WTC11 (cell line): ENCODE data around the gene C1QL2.

Experiments
- ETV6 ChIP-seq: sonication (generic); formaldehyde crosslinking; IDR thresholded peaks from 2 replicates; pipeline ENCODE4 v1.8.1; 2022; ENCODE audit warnings: mild to moderate bottlenecking, missing genetic modification reagents
- FOXJ3 ChIP-seq: sonication (generic); formaldehyde crosslinking; IDR thresholded peaks from 2 replicates; pipeline ENCODE4 v1.9.0; 2021; ENCODE audit warnings: missing genetic modification reagents, mild to moderate bottlenecking, borderline replicate concordance
- GABPB1 ChIP-seq: sonication (generic); formaldehyde crosslinking; IDR thresholded peaks from 2 replicates; pipeline ENCODE4 v1.8.1; 2023; ENCODE audit warnings: mild to moderate bottlenecking, missing genetic modification reagents
- NR3C1 ChIP-seq: sonication (generic); formaldehyde crosslinking; conservative IDR thresholded peaks from 2 replicates; pipeline ENCODE4 v1.8.1; 2023; ENCODE audit warnings: low read depth, mild to moderate bottlenecking, missing genetic modification reagents
- SP1 ChIP-seq: sonication (generic); formaldehyde crosslinking; conservative IDR thresholded peaks from 2 replicates; pipeline ENCODE4 v1.8.1; 2022; ENCODE audit warnings: missing genetic modification reagents
- ZNF263 ChIP-seq: sonication (generic); formaldehyde crosslinking; IDR thresholded peaks from 2 replicates; pipeline ENCODE4 v1.8.1; 2022; ENCODE audit warnings: low read depth, mild to moderate bottlenecking, moderate library complexity, missing genetic modification reagents
- ZNF396 ChIP-seq: fragments of 250-450 bp; sonication (Bioruptor Pico); IDR thresholded peaks from 2 replicates; pipeline ENCODE4 v1.8.0; 2021; ENCODE audit warnings: mild to moderate bottlenecking, moderate library complexity, borderline replicate concordance
- TF ChIP-seq, protein P1 (sequence below): sonication (generic); formaldehyde crosslinking; IDR thresholded peaks from 2 replicates; pipeline ENCODE4 v1.8.0; 2022; ENCODE audit warnings: mild to moderate bottlenecking, missing genetic modification reagents
- TF ChIP-seq, protein P2 (sequence below): sonication (generic); formaldehyde crosslinking; IDR thresholded peaks from 2 replicates; pipeline ENCODE4 v1.8.1; 2022; ENCODE audit warnings: low read depth, mild to moderate bottlenecking, moderate library complexity, missing genetic modification reagents, borderline replicate concordance
- TF ChIP-seq, protein P3 (sequence below): sonication (generic); formaldehyde crosslinking; IDR thresholded peaks from 2 replicates; pipeline ENCODE4 v1.8.1; 2022; ENCODE audit warnings: mild to moderate bottlenecking, missing genetic modification reagents, moderate library complexity, borderline replicate concordance
- TF ChIP-seq, protein P4 (sequence below): fragments of 200-600 bp; IDR thresholded peaks from 2 replicates; pipeline ENCODE4 v1.8.0; 2022; ENCODE audit warnings: antibody characterized with exemption

DNA sequence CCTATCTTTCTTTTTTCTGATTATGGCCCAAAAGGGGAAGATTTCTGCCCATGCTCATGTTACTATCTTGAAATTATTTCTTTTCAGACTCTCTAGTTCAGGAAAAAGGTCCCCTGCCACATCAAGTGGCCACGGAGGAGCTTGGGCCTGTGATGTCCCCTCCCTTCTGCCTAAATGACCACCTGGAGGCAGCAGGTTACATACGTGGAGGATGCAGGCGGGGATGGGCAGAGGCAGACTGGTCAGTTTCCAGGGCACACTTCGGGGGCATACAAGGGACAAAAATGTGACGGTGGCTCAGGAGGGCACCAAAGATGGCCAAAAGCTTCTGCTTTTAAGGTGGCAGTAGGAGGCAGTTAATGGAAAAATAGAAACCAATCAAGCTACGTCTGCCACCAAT lies 34.3 kb upstream of the C1QL2 start:
- TF ChIP-seq, protein P1, sequence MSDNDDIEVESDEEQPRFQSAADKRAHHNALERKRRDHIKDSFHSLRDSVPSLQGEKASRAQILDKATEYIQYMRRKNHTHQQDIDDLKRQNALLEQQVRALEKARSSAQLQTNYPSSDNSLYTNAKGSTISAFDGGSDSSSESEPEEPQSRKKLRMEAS (CRISPR knock-in tag) = no peak
- TF ChIP-seq, protein P2, sequence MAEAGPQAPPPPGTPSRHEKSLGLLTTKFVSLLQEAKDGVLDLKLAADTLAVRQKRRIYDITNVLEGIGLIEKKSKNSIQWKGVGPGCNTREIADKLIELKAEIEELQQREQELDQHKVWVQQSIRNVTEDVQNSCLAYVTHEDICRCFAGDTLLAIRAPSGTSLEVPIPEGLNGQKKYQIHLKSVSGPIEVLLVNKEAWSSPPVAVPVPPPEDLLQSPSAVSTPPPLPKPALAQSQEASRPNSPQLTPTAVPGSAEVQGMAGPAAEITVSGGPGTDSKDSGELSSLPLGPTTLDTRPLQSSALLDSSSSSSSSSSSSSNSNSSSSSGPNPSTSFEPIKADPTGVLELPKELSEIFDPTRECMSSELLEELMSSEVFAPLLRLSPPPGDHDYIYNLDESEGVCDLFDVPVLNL (CRISPR knock-in tag) = no peak
- TF ChIP-seq FOXJ3 (CRISPR knock-in tag) = no peak
- TF ChIP-seq, protein P3, sequence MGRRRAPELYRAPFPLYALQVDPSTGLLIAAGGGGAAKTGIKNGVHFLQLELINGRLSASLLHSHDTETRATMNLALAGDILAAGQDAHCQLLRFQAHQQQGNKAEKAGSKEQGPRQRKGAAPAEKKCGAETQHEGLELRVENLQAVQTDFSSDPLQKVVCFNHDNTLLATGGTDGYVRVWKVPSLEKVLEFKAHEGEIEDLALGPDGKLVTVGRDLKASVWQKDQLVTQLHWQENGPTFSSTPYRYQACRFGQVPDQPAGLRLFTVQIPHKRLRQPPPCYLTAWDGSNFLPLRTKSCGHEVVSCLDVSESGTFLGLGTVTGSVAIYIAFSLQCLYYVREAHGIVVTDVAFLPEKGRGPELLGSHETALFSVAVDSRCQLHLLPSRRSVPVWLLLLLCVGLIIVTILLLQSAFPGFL (CRISPR knock-in tag) = no peak
- TF ChIP-seq, protein P4, sequence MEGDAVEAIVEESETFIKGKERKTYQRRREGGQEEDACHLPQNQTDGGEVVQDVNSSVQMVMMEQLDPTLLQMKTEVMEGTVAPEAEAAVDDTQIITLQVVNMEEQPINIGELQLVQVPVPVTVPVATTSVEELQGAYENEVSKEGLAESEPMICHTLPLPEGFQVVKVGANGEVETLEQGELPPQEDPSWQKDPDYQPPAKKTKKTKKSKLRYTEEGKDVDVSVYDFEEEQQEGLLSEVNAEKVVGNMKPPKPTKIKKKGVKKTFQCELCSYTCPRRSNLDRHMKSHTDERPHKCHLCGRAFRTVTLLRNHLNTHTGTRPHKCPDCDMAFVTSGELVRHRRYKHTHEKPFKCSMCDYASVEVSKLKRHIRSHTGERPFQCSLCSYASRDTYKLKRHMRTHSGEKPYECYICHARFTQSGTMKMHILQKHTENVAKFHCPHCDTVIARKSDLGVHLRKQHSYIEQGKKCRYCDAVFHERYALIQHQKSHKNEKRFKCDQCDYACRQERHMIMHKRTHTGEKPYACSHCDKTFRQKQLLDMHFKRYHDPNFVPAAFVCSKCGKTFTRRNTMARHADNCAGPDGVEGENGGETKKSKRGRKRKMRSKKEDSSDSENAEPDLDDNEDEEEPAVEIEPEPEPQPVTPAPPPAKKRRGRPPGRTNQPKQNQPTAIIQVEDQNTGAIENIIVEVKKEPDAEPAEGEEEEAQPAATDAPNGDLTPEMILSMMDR = no peak
- TF ChIP-seq ZNF263 (CRISPR knock-in tag) = no peak
- no peak for TF ChIP-seq ZNF396 (CRISPR knock-in tag)
- no peak for TF ChIP-seq GABPB1 (CRISPR knock-in tag)
- no peak for TF ChIP-seq NR3C1 (CRISPR knock-in tag)
- no peak for TF ChIP-seq ETV6
- TF ChIP-seq SP1 (CRISPR knock-in tag) = no peak
